ENCODE results near the gene GSTM4.

The GSTM4 gene

GRCh38 chr1:109655615-109656519 is at the start of gene GSTM4:
GSTM4 (plus strand) TSS chr1:109656099; CDS start chr1:109656390, 291 bp downstream.
- DNase-seq = peak; percentile 75

- no peak for DNase-seq
Measured at GRCh38 chr1:109609881-109610280, 46.0 kb upstream of the GSTM4 start.

- no peak for DNase-seq
Measured at GRCh38 chr1:109610609-109611307, 45.1 kb upstream of the GSTM4 start.

GRCh38 chr1:109611308-109611990 is 44.5 kb upstream of the GSTM4 start:
- DNase-seq = no peak

GRCh38 chr1:109613361-109614147 is 42.3 kb upstream of the GSTM4 start:
- no peak for DNase-seq

GRCh38 chr1:109615879-109616278 is 40.0 kb upstream of the GSTM4 start:
- DNase-seq = no peak

GRCh38 chr1:109616391-109616790 is 39.5 kb upstream of the GSTM4 start:
- no peak for DNase-seq

GRCh38 chr1:109617291-109617801 is 38.6 kb upstream of the GSTM4 start:
- DNase-seq = no peak

- no peak for DNase-seq
Measured at GRCh38 chr1:109618661-109619575, 37.0 kb upstream of the GSTM4 start.

- DNase-seq = peak; percentile 87
Measured at GRCh38 chr1:109619576-109620400, 36.1 kb upstream of the GSTM4 start, which contains the start of the genes AMPD2 and GNAT2. AMPD2 (plus strand) TSS chr1:109619837; CDS start chr1:109621176, 1,339 bp downstream. GNAT2 (minus strand) TSS chr1:109619616; CDS start chr1:109612870, 6,746 bp downstream.

GRCh38 chr1:109620401-109620791 is 35.5 kb upstream of the GSTM4 start:
- DNase-seq = no peak

GRCh38 chr1:109620841-109621286 is 35.0 kb upstream of the GSTM4 start:
- DNase-seq = peak; percentile 99

- DNase-seq = no peak
Measured at GRCh38 chr1:109621379-109622136, 34.3 kb upstream of the GSTM4 start.

GRCh38 chr1:109622137-109622892 is 33.6 kb upstream of the GSTM4 start:
- no peak for DNase-seq

- DNase-seq = no peak
Measured at GRCh38 chr1:109622895-109623294, 33.0 kb upstream of the GSTM4 start.

- DNase-seq = no peak
Measured at GRCh38 chr1:109623601-109624161, 32.2 kb upstream of the GSTM4 start.

- DNase-seq = no peak
Measured at GRCh38 chr1:109624201-109625010, 31.5 kb upstream of the GSTM4 start.
